GM10266 (cell line): ENCODE data around the gene FAM47B.

Experiments used
- DNase-seq: peaks from one replicate; pipeline ENCODE4 v3.0.0; 2012; ENCODE audit errors: extremely low spot score
- TF ChIP-seq, protein P1 (sequence below): IDR thresholded peaks from 2 replicates; pipeline ENCODE4 v1.5.1; 2012; ENCODE audit warnings: mild to moderate bottlenecking, low read depth; ENCODE audit not compliant: control insufficient read depth, insufficient read depth; ENCODE audit errors: missing control alignments

Gene FAM47B

DNA sequence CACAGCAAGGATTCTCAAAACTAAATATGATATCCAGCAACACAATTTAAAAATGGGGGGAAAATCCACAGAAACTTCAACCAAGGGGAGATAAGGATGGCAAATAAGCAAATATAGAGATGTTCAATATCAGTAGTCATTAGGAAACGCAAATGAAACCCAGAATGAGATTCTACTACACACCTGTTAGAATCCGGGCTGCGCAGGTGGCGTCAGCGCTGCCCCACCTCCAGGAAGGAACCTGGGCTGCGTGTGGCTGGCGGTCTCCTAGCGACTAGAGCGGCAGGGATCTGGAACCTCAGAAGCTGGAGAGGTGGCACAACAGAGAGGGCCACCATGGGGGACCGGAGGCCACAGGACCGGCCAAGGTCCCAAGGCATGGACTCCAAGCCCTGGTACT lies at the start of gene FAM47B:
TSS of gene FAM47B (plus strand) at position 301 of the 400 bp plus-strand sequence. CDS start at position 337, 36 bp downstream.
- DNase-seq = no peak
- TF ChIP-seq, protein P1, sequence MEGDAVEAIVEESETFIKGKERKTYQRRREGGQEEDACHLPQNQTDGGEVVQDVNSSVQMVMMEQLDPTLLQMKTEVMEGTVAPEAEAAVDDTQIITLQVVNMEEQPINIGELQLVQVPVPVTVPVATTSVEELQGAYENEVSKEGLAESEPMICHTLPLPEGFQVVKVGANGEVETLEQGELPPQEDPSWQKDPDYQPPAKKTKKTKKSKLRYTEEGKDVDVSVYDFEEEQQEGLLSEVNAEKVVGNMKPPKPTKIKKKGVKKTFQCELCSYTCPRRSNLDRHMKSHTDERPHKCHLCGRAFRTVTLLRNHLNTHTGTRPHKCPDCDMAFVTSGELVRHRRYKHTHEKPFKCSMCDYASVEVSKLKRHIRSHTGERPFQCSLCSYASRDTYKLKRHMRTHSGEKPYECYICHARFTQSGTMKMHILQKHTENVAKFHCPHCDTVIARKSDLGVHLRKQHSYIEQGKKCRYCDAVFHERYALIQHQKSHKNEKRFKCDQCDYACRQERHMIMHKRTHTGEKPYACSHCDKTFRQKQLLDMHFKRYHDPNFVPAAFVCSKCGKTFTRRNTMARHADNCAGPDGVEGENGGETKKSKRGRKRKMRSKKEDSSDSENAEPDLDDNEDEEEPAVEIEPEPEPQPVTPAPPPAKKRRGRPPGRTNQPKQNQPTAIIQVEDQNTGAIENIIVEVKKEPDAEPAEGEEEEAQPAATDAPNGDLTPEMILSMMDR = no peak

DNA sequence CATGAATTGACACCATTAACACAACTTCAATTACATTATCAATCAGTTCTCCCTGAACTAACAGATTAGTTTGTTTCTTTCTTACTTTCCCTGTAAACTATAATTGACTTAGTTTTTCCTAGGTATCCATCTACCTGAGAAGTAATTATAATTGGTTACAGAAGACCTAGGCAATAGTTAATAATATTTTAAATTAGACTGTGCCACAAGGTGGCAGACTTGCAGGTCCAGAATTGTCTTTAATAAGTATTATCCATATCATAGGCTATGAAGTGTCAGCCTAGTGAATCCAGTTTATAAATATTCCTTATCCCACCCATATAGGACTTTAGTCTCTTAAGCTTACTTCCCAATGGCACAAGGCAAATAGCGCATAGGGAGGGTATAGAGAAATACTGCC lies 48.9 kb upstream of the FAM47B start:
- TF ChIP-seq, protein P1 = no peak
- no peak for DNase-seq

DNA sequence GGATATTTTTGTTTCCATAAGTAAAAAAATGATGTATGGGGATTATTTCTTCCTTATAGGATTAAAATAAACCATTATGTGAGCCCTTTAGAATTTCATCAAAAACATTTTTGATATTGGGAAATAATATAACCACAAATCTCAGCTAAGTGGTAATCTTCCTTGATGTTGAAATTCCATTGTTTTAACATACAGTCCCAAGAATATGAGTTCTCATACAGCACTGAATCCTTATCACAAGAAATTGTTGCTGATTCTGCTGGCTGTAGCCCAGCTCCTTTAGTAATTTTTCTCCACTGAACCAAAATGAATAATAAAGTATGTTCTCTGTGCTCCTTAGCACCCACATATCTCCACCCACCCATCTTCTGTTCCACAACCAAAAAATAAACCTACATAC lies 41.9 kb upstream of the FAM47B start:
- DNase-seq = no peak
- TF ChIP-seq, protein P1 = no peak

DNA sequence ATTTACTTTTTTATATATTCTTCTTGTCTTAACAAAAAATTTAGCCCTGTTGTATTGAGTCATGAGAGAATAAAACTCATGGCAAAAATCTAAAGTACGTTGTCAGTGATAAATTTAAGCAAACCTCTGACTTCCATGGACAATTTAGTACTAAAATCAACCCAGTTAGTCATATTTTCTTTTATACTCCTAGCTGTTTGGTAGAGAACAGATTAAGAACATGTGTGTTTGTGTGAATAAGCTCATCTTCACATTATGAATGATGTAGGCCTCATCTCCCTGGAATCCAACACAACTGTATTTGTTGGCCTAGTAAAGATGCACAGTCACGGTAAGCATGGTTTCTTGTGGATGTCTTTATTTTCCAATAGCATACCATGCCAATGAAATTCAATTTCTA lies 40.8 kb upstream of the FAM47B start:
- TF ChIP-seq, protein P1 = no peak
- no peak for DNase-seq

DNA sequence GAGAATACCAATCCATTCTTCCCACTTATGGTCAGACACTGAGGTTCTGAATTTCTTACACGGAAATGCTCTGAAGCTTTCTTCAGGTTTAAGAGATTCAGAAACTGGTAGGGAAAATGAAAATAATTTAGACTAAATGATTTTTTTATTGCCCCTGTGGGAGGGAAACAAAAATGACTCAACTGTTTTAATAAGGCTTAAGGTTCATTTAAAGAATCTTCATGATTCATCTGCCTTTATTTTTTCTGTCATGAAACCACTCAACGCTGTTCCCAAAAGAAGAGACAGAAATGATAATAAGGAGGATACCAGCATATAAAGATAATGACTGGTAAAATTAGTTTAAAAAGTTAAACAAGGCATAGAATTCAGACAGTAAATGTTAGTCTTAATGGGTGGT lies 39.3 kb upstream of the FAM47B start:
- no peak for DNase-seq
- TF ChIP-seq, protein P1 = no peak

DNA sequence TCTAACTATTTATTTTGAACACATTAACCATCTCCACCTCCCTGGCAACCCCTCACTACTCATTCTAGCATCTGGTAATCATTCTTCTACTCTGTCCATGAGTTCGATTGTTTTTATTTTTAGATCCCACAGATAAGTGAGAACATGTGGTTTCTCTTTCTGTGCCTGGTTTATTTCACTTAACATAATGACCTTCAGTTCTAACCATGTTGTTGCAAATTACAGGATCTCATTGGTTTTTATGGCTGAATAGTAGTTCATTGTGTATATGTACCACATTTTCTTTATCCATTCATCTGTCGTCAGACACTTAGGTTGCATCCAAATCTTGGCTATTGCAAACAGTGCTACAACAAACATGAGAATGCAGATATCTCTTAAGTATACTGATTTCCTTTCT lies 33.4 kb upstream of the FAM47B start:
- TF ChIP-seq, protein P1 = no peak
- no peak for DNase-seq

DNA sequence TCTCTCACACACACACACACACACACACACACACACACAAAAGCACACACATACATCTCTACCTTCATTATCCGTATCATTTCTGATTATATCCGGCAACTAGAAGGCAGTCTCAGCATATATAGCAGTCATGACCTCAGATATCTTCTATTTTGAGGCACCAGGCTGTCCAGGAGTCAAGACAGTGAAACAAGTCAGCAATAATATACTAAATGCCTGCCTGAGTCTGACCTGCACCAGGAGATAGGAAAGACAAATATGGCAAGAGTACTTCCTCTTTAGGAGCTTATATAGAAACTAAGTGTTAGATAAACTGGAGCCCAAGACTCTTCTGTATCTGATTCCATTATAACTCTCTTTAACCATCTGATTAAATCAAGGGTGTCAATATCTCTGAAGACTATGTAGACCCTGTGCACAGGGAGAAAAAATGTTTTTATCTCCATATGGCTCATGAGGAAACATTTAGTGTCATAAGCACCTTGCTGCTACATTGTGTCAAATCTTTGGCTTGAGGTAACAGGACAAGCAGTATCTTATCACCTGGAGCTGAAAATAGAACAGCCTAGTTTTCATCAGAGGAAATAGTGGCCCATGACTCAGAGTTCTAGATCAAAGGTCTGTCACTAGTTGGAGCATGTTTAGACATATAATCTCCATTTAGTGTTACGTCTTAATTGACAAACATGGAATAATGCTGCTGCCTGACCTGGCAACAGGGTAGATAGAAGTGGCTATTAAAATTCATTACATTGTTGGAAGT lies 27.0 kb upstream of the FAM47B start:
- DNase-seq = no peak
- TF ChIP-seq, protein P1 = no peak
